OCI-LY1 (cell line): ENCODE data around the gene XPO1.
A peak's percentile ranks its signal among the peaks of the same experiment; 100 is the strongest.

ENCODE experiments used
- H2AFZ ChIP-seq: fragments of 200-600 bp; sonication (generic), shearing (Covaris generic); 2 replicates; pipeline ENCODE4 v1.6.0; 2014; ENCODE audit warnings: antibody characterized with exemption, mild to moderate bottlenecking, low read length
- H3F3A ChIP-seq: fragments of 200-600 bp; sonication (generic), shearing (Covaris generic); 2 replicates; pipeline ENCODE4 v1.6.0; 2014; ENCODE audit warnings: mild to moderate bottlenecking, antibody characterized with exemption, low read length, moderate library complexity; ENCODE audit not compliant: insufficient read depth
- H3K27ac ChIP-seq: fragments of 200-600 bp; sonication (generic); 2 replicates; pipeline ENCODE4 v1.5.1; 2014; ENCODE audit warnings: low read length, mixed run types, mild to moderate bottlenecking, low read depth; ENCODE audit not compliant: poor library complexity, severe bottlenecking
- H3K27me3 ChIP-seq: fragments of 200-600 bp; sonication (generic); 2 replicates; pipeline ENCODE4 v1.6.0; 2014; ENCODE audit warnings: antibody characterized with exemption, mild to moderate bottlenecking, low read length, moderate library complexity; ENCODE audit not compliant: insufficient read depth
- H3K36me3 ChIP-seq: fragments of 200-600 bp; sonication (generic); 2 replicates; pipeline ENCODE4 v1.6.1; 2014; ENCODE audit warnings: mild to moderate bottlenecking, antibody characterized with exemption, low read length, moderate library complexity, mixed read lengths; ENCODE audit not compliant: insufficient read depth
- H3K4me1 ChIP-seq: fragments of 200-600 bp; sonication (generic); 2 replicates; pipeline ENCODE4 v1.5.1; 2014; ENCODE audit warnings: mild to moderate bottlenecking, low read length, moderate library complexity; ENCODE audit not compliant: insufficient read depth, severe bottlenecking
- H3K4me2 ChIP-seq: fragments of 200-600 bp; sonication (generic), shearing (Covaris generic); 2 replicates; pipeline ENCODE4 v1.6.1; 2014; ENCODE audit warnings: low read length
- H3K4me3 ChIP-seq: fragments of 200-600 bp; sonication (generic); 2 replicates; pipeline ENCODE4 v1.5.1; 2014; ENCODE audit warnings: low read length, low read depth, mild to moderate bottlenecking, mixed read lengths; ENCODE audit not compliant: poor library complexity, severe bottlenecking
- H3K79me2 ChIP-seq: fragments of 200-600 bp; shearing (Covaris generic); 2 replicates; pipeline ENCODE4 v1.6.1; 2016; ENCODE audit warnings: mixed run types, low read length, mixed read lengths; ENCODE audit not compliant: insufficient read depth
- H3K9ac ChIP-seq: fragments of 200-600 bp; sonication (generic), shearing (Covaris generic); 2 replicates; pipeline ENCODE4 v1.6.1; 2014; ENCODE audit warnings: mild to moderate bottlenecking, low read length, mixed read lengths
- H3K9me2 ChIP-seq: fragments of 200-600 bp; sonication (generic), shearing (Covaris generic); 2 replicates; pipeline ENCODE4 v1.6.1; 2014; ENCODE audit warnings: low read depth, mild to moderate bottlenecking, low read length, mixed read lengths
- H3K9me3 ChIP-seq: fragments of 200-600 bp; shearing (Covaris generic); 2 replicates; pipeline ENCODE4 v1.6.1; 2014; ENCODE audit warnings: low read length, mixed read lengths
- H4K20me1 ChIP-seq: fragments of 200-600 bp; sonication (generic), shearing (Covaris generic); 2 replicates; pipeline ENCODE4 v1.6.0; 2016; ENCODE audit warnings: mild to moderate bottlenecking, low read length; ENCODE audit not compliant: insufficient read depth
- EZH2 ChIP-seq: fragments of 200-600 bp; sonication (generic), shearing (Covaris generic); IDR thresholded peaks from 2 replicates; pipeline ENCODE4 v1.8.0; 2017; ENCODE audit warnings: borderline replicate concordance, mixed run types, mild to moderate bottlenecking, antibody characterized with exemption, low read length, moderate library complexity, mixed read lengths
- TF ChIP-seq, protein P1 (sequence below): fragments of 200-600 bp; sonication (generic), shearing (Covaris generic); IDR thresholded peaks from 2 replicates; pipeline ENCODE4 v1.5.1; 2017; ENCODE audit warnings: mild to moderate bottlenecking, antibody characterized with exemption, low read length, moderate library complexity, mixed read lengths

The XPO1 gene

GRCh38 chr2:61436092-61436491 is 102.1 kb downstream of the XPO1 start:
- Histone ChIP-seq H3K79me2 (peaks cover 94% of the 10 kb centered on the region), H3K4me3 (no peak overlapping the region), H3K9me2 (no peaks in the 10 kb centered on the region), H2AFZ (no peak overlapping the region), H3K27me3 (no peaks in the 10 kb centered on the region), H3K4me1 (peaks cover 63% of the 10 kb centered on the region), H4K20me1 (no peaks in the 10 kb centered on the region), H3F3A (no peaks in the 10 kb centered on the region), H3K9ac (no peak overlapping the region), H3K36me3 (0 out of 2 replicates have a peak, but pooled peaks cover 6% of the 10 kb centered on the region), H3K9me3 (no peaks in the 10 kb centered on the region), H3K27ac (no peak overlapping the region), H3K4me2 (no peak overlapping the region)
- TF ChIP-seq, protein P1, sequence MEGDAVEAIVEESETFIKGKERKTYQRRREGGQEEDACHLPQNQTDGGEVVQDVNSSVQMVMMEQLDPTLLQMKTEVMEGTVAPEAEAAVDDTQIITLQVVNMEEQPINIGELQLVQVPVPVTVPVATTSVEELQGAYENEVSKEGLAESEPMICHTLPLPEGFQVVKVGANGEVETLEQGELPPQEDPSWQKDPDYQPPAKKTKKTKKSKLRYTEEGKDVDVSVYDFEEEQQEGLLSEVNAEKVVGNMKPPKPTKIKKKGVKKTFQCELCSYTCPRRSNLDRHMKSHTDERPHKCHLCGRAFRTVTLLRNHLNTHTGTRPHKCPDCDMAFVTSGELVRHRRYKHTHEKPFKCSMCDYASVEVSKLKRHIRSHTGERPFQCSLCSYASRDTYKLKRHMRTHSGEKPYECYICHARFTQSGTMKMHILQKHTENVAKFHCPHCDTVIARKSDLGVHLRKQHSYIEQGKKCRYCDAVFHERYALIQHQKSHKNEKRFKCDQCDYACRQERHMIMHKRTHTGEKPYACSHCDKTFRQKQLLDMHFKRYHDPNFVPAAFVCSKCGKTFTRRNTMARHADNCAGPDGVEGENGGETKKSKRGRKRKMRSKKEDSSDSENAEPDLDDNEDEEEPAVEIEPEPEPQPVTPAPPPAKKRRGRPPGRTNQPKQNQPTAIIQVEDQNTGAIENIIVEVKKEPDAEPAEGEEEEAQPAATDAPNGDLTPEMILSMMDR = no peak
- no peak for TF ChIP-seq EZH2

DNA sequence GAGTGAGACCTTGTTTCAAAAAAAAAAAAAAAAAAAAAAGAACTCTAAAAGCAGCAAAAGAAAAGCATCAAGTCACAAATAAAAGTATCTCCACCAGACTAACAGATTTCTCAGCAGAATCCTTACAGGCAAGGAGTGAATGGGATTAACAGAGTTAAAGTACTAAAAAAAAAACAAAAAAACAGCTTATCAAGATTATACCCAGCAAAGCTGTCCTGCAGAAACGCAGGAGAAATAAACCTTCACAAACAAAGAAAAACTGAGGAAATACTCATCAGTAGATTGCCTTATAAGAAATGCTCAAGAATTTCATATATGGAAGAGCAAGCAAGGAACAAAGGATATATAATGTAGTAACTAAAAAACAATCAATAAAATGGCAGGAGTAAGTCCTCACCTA is 102.9 kb downstream of the XPO1 start:
- H3F3A ChIP-seq = no peaks in the 10 kb centered on the region
- no peak overlapping the region for H3K4me3 ChIP-seq
- TF ChIP-seq, protein P1 = no peak
- TF ChIP-seq EZH2 = no peak
- 0 out of 2 replicates have a peak, but pooled peaks cover 6% of the 10 kb centered on the region for H3K36me3 ChIP-seq
- no peaks in the 10 kb centered on the region for H3K9me3 ChIP-seq
- no peak overlapping the region for H2AFZ ChIP-seq
- no peaks in the 10 kb centered on the region for H4K20me1 ChIP-seq
- H3K4me1 ChIP-seq = peaks cover 57% of the 10 kb centered on the region
- H3K79me2 ChIP-seq = peaks cover 98% of the 10 kb centered on the region
- H3K9me2 ChIP-seq = no peaks in the 10 kb centered on the region
- no peak overlapping the region; the same call in 1 of the 2 replicates for H3K4me2 ChIP-seq
- H3K9ac ChIP-seq = no peak overlapping the region
- no peaks in the 10 kb centered on the region for H3K27me3 ChIP-seq
- H3K27ac ChIP-seq = peak overlapping the region; percentile 67

DNA sequence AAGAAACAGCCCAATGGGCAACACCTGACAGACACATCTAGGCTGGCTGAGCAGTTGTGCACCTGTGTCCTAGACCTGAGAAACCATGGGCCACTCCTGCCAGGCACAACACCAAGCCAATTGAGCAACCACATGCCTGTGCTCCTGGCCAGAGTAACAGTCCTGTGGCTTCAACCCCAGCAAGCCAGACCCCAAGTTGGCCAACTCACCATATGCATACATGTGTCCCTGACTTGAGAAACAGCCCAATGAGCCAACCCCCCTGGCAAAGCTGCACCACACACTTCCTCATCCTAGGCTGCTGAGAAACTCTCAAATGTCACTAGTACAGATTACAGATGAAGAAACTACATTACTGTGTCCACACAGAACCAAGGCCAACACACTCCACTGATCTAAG is 103.8 kb downstream of the XPO1 start:
- peak overlapping the region; percentile 2; the same call in 1 of the 2 replicates for H3K4me2 ChIP-seq
- no peak overlapping the region for H3K4me3 ChIP-seq
- no peaks in the 10 kb centered on the region for H3K27me3 ChIP-seq
- H2AFZ ChIP-seq = no peak overlapping the region
- H3K9me3 ChIP-seq = no peaks in the 10 kb centered on the region
- H3K79me2 ChIP-seq = peaks cover 97% of the 10 kb centered on the region
- H3K27ac ChIP-seq = peak overlapping the region; percentile 67
- TF ChIP-seq, protein P1 = no peak
- no peak for TF ChIP-seq EZH2
- H4K20me1 ChIP-seq = no peaks in the 10 kb centered on the region
- H3K9ac ChIP-seq = no peak overlapping the region
- 0 out of 2 replicates have a peak, but pooled peaks cover 6% of the 10 kb centered on the region for H3K36me3 ChIP-seq
- H3F3A ChIP-seq = no peaks in the 10 kb centered on the region
- peaks cover 47% of the 10 kb centered on the region for H3K4me1 ChIP-seq
- H3K9me2 ChIP-seq = no peaks in the 10 kb centered on the region
